PC-9 (cell line): Measurements from ENCODE around the gene TMEM127.

ENCODE experiments used
- CTCF ChIP-seq: fragments of 200-600 bp; sonication (generic); conservative IDR thresholded peaks from 2 replicates; pipeline ENCODE4 v1.6.1; 2017; ENCODE audit warnings: mixed run types, antibody characterized with exemption, mild to moderate bottlenecking, moderate library complexity
- EZH2 ChIP-seq: fragments of 200-600 bp; sonication (generic); IDR thresholded peaks from 2 replicates; pipeline ENCODE4 v1.8.0; 2017; ENCODE audit warnings: antibody characterized with exemption, low read depth

DNA sequence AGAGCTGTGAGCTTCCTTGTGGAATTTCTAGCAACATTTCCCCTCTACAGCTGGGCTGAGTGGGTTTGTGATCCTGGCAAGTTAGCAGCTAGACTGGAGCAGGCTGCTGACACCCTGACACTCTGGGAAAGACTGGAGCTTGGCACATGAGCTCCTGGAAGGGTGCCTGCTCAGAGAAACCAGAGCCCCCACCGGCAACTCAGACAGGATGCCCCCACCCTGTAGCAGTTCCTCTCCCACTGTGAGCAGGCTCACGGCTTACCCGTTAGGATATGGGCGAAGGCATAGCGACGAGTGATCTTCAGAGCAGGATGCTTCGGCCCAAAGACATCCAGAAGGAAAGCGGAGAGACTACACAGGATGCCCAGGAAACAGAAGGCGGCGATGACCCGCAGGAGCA is 11.2 kb downstream of the TMEM127 start:
- TF ChIP-seq CTCF, result no peak
- TF ChIP-seq EZH2, result no peak
